Measurements from ENCODE around the gene SLC35C1.

- TF ChIP-seq EZH2phosphoT487 (IDR thresholded peaks at IDR 0.05; ENCODE audit: low read depth), result no peak
- no peak for TF ChIP-seq CTCF (IDR thresholded peaks at IDR 0.05; ENCODE audit: low read depth, low read length)
These were observed 40.1 kb downstream of the SLC35C1 start for GRCh38 chr11:45844822-45845578.

Data from OCI-LY3 (cell line).